ENCODE measurements around the gene UBASH3B.

The UBASH3B gene

DNA sequence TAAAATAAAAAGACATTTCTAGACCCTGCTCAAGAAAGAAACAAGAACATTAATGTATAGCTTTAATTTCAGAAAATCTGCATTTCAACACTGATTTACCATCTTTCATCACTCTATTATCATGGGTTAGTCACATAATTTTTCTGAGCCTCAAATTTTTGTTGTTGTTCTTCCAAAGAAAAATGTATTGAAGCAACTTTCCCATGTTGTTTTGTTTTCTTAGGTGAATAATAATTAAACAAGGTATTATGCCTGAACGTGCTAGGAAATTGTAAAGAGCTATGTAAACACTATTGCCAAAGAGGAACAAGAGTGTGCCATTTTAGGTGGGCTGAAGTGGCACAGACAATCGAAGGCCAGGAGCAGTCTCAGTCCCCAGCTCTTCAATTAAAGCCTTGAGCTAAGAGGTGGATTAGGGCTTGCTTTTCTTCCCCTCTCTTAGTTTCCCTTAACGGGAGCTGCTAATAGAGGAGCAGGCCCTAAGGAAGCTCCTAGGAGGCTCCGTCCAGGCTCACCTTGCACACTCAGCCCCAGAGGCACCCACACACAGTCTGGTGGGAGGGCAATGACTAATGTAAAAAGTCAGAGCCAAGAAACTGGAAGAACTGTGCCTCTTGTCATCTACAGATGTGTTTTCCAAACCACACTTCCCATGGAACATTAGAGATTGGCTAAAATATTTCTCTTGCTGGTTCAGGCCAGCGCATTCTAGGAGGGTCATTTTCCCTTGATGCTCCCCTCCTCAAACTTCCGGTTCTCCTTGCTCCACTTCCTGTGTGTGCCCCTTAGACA lies 8.8 kb upstream of the UBASH3B start:
- no peak for DNase-seq (ENCODE audit: low spot score)

DNA sequence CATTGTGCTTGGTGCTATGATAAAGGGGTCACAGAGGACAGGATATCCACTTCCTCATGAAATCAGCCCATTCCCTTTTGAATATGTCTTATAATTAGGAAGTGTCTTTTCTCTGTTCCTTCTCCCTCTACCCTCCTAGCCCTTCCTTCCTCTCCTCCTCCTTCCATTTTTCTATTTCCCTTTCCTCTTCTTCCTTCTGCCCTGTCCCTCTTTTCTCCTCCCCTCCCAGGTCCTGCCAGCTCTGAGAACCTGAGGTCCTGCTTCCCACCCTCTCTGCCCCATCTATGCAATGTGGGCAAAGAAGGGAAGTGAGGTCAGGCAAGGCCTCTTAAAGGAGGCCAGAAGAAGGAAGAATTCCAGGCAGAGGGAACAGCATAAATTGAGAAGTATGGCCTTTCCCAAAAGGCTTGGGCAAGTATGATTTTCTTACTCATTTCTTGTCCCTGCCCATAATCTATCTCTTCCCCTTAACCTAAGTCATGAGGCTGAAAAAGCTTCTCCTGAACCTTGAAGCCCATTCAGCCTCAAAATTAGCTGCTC lies 7.7 kb upstream of the UBASH3B start:
- DNase-seq (ENCODE audit: low spot score): no peak

DNA sequence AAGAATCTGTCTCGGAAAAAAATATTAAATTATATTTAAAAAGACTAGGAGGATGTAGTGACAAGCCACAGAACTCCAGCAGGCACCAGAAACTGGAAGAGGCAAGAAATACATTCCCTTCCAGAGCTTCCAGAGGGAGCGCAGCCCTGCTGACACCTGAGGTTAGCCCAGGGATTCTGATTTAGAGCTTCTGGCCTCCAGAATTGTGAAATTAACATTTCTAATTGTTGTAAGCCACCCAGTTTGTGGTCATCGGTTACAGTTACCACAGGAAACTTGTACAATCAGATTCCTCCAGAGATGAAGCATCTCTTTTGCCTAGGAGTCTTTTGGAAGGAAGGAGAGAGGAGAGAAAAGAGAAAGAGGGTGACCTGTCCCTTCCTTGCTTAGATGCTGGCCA lies 6.4 kb upstream of the UBASH3B start:
- DNase-seq (ENCODE audit: low spot score): no peak

DNA sequence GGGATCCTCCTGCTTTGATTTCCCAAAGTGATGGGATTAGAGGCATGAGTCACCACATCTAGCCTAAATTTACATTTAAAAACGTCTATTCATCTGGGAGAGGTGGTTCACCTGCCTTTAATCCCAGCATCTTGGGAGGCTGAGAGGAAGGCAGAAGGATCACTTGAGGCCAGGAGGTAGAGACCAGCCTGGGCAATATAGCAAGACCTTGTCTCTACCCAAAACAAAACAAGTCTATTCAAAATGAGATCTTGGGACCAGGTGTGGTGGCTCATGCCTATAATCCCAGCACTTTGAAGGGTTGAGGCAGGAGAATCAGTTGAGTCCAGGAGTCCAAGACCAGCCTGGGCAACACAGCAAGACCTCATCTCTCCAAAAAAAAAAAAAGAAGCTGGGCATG lies 4.9 kb upstream of the UBASH3B start:
- DNase-seq (ENCODE audit: low spot score): no peak

DNA sequence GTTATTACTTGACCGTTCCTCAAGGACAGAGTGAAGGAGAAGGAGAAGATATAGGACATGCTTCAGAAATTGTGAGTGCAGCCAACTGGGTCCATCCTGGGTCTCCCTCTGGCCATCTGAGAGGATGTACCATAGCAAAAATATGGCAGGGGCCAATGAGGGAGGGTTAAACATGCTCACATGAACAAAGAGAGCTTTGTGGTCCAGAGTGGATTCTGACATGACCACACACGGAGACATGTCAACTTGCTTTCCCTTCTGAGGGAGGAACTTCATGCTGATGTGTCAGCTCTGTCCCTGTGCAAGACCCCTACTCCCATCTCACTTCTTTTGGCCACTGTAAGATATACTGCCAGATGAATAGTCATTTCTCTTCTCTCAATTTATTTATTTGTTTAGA lies 3.0 kb upstream of the UBASH3B start:
- DNase-seq (ENCODE audit: low spot score): no peak

DNA sequence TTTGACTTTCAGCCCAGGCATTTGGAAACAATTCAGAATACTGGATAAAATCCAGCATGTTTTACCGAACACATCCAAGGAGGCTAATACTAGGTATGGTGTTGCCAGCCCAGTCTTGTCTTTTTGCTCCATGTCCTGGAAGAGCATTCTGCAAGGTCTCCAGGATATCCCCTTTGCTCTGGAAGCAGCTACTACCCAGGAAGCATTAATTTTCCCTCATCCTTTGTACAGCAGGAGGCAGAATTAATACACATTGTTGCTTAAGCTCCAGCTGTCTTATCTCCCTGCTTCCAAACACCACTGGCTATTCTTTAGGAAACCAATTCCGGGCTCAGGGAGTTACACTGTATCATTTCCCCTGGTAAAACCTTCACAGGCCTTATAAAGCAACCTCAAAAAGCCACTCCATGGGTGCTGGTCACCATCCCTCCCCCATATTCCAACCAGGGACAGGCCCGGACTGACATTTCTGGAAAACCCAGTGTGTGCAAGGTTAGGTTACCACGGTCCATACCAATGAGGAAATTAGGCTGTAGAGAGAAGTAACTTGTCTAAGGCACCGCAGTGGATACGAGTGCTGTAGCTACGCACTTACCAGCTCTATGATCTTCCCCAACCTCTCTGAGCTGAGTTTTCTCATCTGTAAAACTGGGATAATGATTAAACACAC lies 1.5 kb upstream of the UBASH3B start:
- DNase-seq (ENCODE audit: low spot score): no peak

DNA sequence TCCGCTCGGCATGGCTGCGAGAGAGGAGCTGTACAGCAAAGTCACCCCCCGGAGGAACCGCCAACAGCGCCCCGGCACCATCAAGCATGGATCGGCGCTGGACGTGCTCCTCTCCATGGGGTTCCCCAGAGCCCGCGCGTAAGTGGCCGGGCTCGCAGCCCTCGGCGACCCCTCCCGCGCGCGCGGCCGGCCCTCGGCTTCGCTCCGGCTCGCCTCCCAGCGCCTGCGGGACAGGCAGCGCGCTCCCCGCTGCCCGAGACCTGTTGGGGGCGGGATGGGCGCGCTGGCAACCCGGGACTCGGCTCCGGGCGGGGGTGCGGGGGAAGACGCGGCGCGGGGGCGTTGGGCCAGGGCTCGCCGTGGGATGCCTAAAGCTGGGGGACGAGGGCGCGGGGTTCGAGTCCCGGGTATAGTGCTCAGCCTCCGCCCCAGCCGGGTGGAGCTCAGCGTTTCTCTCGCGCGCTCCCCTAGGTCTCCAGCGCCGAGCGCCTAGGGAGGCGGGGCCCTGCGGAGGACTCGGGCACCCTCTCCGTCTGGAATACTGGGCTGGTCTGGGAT lies 630 bp downstream of the UBASH3B start:
- DNase-seq (ENCODE audit: low spot score): no peak

DNA sequence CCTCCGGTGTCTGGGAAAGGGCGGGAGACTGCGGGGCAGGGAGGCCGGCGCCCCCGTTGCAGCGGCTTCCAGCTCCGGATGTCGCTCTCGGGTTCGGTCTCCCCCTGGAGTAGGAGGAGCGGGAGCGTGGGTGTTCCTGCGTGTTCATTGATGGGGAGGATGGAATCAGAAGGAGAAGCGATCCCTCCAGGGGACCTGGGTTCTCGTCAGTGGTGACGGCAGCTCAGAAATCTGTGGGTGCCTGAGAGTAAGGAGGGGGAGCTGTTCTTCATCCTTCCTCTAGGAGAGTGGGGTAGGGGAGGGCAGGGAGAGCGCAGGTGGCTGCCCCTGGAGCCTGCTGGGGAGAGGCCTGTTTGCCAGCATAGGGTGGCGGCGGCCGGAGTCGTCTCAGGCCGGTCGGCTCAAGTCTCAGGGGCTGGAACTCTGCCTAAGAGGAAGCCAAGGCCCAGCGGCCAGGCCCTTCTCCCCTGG lies 1.1 kb downstream of the UBASH3B start:
- DNase-seq (ENCODE audit: low spot score): peak; percentile 35

DNA sequence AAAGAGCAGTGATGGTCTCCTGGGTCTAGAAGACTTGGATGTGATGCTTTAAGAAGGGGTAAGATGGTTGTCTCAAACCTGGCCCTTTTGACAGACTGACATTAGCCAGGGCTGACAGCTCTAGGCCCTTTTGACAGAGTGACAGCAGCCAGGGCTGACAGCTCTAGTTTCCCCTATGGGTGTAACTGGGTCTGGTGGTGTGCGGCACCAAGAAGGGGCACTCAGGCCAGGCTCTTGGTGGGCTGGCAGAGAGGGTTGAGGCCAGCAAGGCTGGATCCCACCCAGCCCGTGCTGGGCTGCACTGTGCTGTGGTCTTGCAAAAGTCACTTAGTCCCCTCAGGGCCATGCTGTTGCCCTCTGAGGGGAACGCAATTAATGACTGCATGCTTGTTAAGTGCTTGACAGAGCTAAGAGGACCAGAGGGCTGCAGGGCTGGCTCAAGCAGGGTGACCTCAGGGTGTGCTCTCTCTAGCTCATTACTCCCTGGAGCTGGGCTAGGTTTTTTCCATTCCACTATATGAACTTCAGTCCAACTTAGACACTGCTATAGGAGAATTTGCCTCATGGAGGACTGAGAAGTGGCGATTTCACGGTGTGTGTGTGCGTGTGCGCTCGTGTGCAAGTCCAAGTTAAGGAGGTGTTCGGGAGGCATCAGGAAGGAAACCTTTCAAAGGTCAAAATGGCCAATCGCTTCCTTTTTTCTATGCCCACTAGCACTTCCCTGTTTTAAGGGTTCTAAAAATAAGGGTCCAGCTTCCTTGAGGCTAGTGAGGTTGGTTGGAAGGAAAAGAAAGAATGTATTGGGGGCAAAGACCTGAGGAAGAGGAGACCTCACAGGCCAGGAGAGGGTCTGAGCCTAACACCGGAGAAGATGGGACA lies 4.4 kb downstream of the UBASH3B start:
- DNase-seq (ENCODE audit: low spot score): no peak

DNA sequence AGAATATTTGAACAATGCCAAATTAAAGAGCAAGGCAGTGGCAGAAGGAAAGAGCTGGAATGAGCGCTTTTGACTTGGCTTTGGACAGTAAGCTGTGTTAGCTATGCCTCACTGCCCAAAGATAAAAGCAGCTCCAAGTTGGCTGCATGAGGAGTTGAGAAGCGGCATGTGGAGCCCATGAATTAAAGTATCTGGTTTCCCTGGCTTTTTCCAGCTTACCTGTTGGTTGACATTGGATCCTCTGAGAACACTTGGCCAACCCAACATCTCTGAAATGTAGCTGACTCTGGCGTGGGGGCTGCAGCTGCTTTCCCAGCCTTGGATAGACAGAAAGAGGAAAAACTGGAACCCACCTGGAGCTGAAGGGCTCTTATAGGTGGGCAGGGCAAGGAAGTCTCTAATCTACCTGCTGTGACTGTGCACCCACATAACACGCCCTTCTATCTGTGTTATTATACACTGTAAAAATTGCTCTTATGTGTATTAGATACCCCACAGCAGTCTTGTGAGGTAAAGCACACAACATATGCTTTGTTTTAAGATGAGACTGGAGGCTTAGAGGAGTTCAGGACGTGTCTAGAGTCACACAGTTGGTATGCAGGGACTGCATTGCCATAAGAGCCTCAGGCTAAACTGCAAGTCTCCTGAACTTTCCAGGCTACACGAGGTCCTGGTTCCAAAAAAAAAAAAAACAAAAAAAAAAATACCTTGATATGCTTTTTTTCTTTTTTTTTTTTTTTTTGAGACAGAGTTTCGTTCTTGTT lies 5.8 kb downstream of the UBASH3B start:
- DNase-seq (ENCODE audit: low spot score): no peak

DNA sequence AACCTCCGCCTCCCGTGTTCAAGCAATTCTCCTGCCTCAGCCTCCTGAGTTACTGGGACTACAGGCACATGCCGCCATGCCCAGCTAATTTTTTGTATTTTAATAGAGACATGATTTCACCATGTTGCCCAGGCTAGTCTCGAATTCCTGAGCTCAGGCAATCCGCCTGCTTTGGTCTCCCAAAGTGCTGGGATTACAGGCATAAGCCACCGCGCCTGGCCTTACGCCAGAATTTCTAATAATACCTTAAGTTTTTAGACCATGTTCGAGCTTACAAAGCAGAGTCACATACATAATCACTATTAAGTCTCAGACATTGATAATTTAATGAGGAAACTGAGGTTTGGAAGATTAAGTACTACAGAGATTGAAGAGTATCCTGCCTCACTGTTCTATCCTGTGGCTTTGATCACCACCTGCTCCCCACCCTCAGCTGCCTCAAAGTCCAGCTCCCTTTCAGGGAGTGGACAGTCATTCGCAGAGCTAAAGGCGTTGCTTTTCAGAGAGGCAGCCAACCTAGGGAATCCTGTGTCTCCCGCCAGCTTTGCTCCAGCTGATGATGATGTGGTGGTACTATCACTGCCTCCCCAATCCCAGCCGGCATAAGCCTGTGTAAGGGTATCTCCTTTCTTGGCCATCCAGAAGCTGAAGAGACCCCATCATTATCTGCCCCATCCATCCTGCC lies 7.7 kb downstream of the UBASH3B start:
- DNase-seq (ENCODE audit: low spot score): no peak

DNA sequence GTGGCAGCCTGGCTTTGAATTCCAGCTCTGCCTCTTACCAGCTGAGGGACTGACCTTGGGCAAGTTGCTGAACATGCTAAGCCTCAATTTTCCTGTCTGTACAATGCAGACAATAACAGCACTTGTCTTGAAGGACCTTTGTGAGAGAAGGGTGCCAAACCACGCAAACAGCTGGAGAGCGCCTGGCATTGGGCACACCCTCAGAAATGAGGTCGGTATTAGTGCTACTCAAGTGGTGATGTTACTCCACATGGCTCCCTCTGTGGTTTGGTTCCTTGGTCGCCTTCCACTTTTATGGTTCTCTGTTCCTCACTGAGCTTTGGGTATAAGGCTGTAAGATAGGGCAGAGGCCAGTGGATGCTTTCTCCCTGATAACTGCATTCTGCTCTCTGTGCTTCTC lies 8.2 kb downstream of the UBASH3B start:
- no peak for DNase-seq (ENCODE audit: low spot score)

DNA sequence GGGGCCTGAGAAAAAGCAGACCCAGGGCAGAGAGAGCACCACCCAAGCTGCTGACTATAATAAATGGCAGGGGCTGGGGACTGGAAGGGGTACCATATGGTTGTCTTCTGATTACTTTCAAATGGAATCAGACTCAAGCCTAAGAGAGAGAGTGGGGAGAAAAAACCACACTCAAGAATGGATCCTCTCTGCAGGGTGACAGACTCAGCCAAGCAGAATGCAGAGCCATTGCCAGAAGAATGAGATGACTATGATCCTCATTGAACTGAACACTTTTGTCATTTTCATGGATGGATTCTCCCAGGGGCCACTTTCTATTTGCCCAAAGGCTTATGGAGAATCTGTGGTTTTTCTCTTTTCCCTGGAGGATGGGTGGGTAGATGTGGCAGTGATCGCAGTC lies 8.7 kb downstream of the UBASH3B start:
- no peak for DNase-seq (ENCODE audit: low spot score)

DNA sequence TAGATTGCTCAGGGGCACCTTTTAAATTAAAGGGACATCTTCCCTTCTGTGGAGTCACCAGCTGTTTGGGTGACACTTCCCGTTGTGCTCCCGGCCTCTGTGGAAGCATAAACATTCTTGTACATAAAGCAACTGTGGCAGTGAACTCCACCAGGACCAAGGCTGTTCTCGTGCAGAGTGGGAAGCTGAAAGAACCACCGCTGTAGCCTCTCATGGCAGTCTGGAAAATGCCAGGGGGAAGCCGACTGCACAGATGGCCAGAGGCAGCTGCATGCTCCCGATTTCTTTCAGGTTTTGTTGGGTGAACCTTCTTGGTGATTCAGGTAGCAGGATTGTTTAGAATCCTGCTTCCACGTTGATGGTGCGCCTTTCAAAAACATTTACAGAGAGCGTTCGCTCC lies 10.3 kb downstream of the UBASH3B start:
- no peak for DNase-seq (ENCODE audit: low spot score)

DNA sequence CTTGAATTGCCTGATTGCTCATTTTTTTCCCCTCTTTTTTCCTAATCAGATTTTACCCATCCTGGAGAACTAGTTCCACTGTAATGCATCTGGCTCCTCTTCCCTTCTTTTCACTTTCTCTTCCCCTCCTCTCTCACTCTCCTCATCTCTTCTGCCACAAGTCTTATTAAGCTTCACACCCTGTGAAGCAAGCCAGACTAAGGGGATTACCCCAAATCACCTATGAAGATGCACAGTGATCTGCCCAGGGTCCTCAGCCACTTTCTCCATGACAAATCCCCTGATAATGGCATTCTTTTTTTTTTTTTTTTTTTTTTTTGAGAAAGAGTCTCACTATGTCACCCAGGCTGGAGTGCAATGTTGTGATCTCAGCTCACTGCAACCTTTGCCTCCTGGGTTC lies 11.2 kb downstream of the UBASH3B start:
- no peak for DNase-seq (ENCODE audit: low spot score)

DNA sequence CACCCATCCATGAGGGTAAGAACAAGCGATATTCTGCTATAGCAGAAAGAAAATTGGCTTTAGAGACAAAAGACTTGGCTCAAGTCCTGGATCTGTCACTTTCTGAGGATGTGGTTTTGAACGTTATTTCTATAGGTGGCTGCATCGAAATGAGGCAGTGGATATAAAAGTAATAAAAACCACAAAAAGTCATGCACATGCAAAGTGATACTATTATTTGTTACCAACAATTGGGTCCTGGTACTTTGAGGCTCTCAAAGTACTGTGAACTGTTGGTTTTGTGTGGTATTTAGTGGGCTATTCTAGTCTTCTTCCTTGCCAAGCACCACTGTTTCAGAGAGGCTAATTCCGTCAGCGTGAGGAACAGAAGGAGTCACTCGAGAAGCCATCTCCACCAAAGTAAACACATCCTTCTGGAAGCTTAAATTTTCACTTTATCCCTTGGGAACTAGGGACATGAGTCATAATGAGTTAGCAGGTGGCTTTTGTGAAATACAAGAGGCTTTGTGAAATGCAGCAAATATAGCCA lies 13.1 kb downstream of the UBASH3B start:
- peak; percentile 56 for DNase-seq (ENCODE audit: low spot score)

DNA sequence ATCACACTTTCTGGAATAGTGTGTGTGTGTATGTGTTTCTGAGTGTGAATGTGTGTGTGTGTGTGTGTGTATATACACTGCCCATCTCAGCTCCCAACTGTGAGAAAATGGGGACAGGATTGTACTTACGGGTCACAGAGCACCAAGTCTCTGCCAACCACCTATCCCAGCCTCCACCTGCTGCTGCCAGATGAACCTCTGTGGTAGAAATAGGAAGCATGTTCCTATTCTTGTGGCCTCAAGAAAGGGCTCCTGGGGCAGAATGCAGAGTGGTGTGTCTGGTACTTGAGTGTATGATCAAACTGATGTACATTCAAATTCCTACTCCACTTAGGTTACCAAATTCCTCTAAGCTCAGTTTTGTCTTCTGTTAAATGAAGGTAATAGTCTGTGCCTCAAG lies 14.6 kb downstream of the UBASH3B start:
- no peak for DNase-seq (ENCODE audit: low spot score)

DNA sequence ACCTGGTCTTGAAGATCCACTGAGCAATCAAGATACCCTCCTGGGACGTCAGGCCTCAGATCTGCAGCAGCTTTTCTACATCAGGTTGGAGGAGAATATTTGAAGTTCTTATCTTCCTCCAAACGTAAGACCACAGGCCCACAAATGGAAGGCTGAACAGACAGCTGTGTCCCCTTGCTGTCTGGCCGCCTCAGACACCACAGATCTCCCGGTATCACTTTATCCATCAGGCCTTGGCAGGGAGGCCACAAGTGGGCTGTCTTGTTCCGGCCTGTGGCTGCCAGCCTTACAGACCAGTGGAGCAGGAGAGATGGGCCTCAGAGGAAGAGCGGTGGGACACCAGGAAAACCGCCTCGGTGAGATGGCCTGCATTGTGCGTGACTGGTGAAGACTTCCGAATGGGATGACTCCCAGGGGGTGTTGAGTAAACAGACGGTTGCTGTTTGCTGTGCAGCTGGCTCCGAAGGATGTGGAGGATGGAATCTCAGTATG lies 15.9 kb downstream of the UBASH3B start:
- DNase-seq (ENCODE audit: low spot score): no peak

DNA sequence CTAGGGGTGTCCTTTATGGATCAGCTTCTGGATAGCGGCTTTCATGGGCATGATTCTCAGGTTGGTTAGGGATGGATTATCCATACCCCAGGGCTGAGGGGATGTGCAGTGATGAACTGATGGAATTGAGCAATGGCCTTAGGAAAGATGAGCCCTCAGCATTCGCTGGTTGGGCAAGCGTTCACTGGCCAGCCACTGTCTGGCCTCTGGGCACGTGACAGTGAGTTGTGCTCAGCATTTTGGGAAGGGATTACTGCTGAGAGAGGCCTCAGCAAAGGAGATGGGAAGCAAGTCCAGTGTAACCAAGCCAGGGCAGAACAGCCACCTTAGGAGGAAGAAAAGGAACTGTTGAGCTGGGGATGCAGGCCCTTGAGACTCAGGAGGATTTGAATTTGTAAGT lies 17.4 kb downstream of the UBASH3B start:
- no peak for DNase-seq (ENCODE audit: low spot score)

DNA sequence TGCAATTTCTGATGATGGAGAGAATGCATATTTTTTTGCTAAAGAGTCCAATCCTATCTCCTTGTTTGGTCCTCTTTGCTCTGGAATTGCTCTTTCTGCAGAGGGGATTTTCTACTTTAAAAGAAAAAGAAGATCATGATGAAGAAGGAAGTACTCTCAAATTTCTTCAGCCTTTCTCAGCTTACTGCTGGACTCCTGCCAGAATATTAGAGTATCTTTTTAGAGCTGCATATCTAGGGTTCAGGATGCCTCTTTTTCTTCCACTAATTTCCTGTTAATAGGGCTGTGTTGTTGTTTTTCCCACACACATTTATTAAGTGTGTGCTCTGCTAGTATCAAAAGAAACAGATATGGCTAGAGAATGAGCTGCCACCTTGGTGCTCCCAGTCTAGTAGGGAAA lies 18.2 kb downstream of the UBASH3B start:
- no peak for DNase-seq (ENCODE audit: low spot score)

All from CD4-positive, alpha-beta T cell treated with Interleukin-6 at 100 ng/mL for 8 hours (primary cell).